HCT116 (cell line): ENCODE data around the gene FAM229B. TPM values are rescaled to one million over a fixed set of nuclear protein-coding genes. Genes with fewer than 3 reads are reported as not detected.

Experiments used
- ATAC-seq: fragments of 200-7000 bp; cut with Tn5 transposase; 2 replicates; pipeline ENCODE4 v1.9.1; 2020; ENCODE audit warnings: mild to moderate bottlenecking, moderate library complexity
- BruUV-seq: library from RNA; stranded (reverse); fragments of 400-500 nt; replicated peaks from 2 replicates; lab custom pipeline; 2021; lab: Mats Ljungman, UMichigan
- CTCF ChIA-PET: fragments of 300-600 bp; sonication (Branson Sonifier 250); formaldehyde crosslinking; loops from one replicate; lab custom pipeline; 2021; ENCODE audit warnings: antibody characterized with exemption; lab: Charles Lee
- POLR2A ChIA-PET: fragments of 300-600, 350-600 bp; sonication (Branson Sonifier 250); formaldehyde crosslinking; loops from one replicate; lab custom pipeline; 2021; ENCODE audit warnings: antibody characterized with exemption; lab: Charles Lee
- RAD21 ChIA-PET, 2 experiments: fragments of 300-600 bp; sonication (Branson Sonifier 250); formaldehyde crosslinking; loops; one replicate each; lab custom pipeline; 2023; ENCODE audit warnings: low total read pairs in 2 of 2; ENCODE audit not compliant: uncharacterized antibody in 2 of 2, unreplicated experiment in 2 of 2, low non-redundant PET in 1 of 2; lab: Charles Lee
- DNase-seq: peaks from one replicate; pipeline ENCODE4 v3.0.0-alpha.2; 2010; ENCODE audit warnings: low read depth, low spot score
- H2AFZ ChIP-seq: fragments of 200-600 bp; shearing (Covaris generic), sonication (generic); 2 replicates; pipeline ENCODE4 v1.6.1; 2017; ENCODE audit warnings: low read depth, mixed run types, mixed read lengths, antibody characterized with exemption, low read length; ENCODE audit not compliant: poor library complexity, severe bottlenecking
- H3K27ac ChIP-seq: 2 replicates; pipeline ENCODE4 v1.5.1; 2012; ENCODE audit warnings: low read depth, low read length
- H3K27me3 ChIP-seq: fragments of 200-600 bp; sonication (generic); 2 replicates; pipeline ENCODE4 v1.6.1; 2016; ENCODE audit warnings: mixed run types, low read length, mixed read lengths; ENCODE audit not compliant: insufficient read depth
- H3K36me3 ChIP-seq, 2 experiments: fragments of 200-500 bp in 1 of 2; fragments of 200-600 bp in 1 of 2; sonication (Bioruptor generic) in 1 of 2; sonication (generic) in 1 of 2; 2 replicates each; pipeline versions ENCODE4 v1.5.1 to v1.6.1; 2014 to 2016; ENCODE audit warnings: low read length in 2 of 2, inconsistent platforms in 1 of 2, mixed read lengths in 1 of 2, mixed run types in 1 of 2; ENCODE audit not compliant: insufficient read depth in 2 of 2, control insufficient read depth in 1 of 2
- H3K4me1 ChIP-seq, 2 experiments: fragments of 200-600 bp in 1 of 2; sonication (generic) in 1 of 2; 2 replicates each; pipeline versions ENCODE4 v1.5.1 to v1.6.1; 2012 to 2017; ENCODE audit warnings: low read length in 2 of 2, inconsistent platforms in 1 of 2, mild to moderate bottlenecking in 1 of 2, mixed read lengths in 1 of 2, mixed run types in 1 of 2, moderate library complexity in 1 of 2; ENCODE audit not compliant: insufficient read depth in 2 of 2, control insufficient read depth in 1 of 2
- H3K4me2 ChIP-seq: fragments of 200-600 bp; sonication (generic); 2 replicates; pipeline ENCODE4 v1.6.1; 2017; ENCODE audit warnings: mixed run types, low read length, mixed read lengths
- H3K4me3 ChIP-seq, 2 experiments: fragments of 200-600 bp in 1 of 2; sonication (generic) in 1 of 2; replicated peaks in 1 of 2; 2 replicates each; pipeline ENCODE4 v1.5.1; 2011 to 2016; ENCODE audit warnings: low read length in 2 of 2, control low read depth in 1 of 2, low read depth in 1 of 2, mild to moderate bottlenecking in 1 of 2, mixed read lengths in 1 of 2, mixed run types in 1 of 2
- H3K79me2 ChIP-seq: fragments of 200-600 bp; sonication (generic); 2 replicates; pipeline ENCODE4 v1.6.1; 2017; ENCODE audit warnings: mild to moderate bottlenecking, mixed run types, low read length, moderate library complexity, mixed read lengths; ENCODE audit not compliant: insufficient read depth
- H3K9ac ChIP-seq: fragments of 200-600 bp; sonication (generic); 2 replicates; pipeline ENCODE4 v1.6.1; 2016; ENCODE audit warnings: low read length, mixed read lengths
- H3K9me2 ChIP-seq: fragments of 200-600 bp; sonication (generic), shearing (Covaris generic); 2 replicates; pipeline ENCODE4 v1.6.1; 2017; ENCODE audit warnings: mixed run types, mild to moderate bottlenecking, moderate library complexity; ENCODE audit not compliant: insufficient read depth
- H3K9me3 ChIP-seq, 2 experiments: fragments of 200-500 bp in 1 of 2; fragments of 200-600 bp in 1 of 2; sonication (Bioruptor generic) in 1 of 2; sonication (generic) in 1 of 2; 2 replicates each; pipeline ENCODE4 v1.6.1; 2014 to 2017; ENCODE audit warnings: low read length in 2 of 2, mixed read lengths in 2 of 2, inconsistent platforms in 1 of 2, low read depth in 1 of 2, mild to moderate bottlenecking in 1 of 2, mixed run types in 1 of 2, moderate library complexity in 1 of 2; ENCODE audit not compliant: control insufficient read depth in 1 of 2, insufficient read depth in 1 of 2
- H4K20me1 ChIP-seq: fragments of 200-600 bp; sonication (generic), shearing (Covaris generic); 2 replicates; pipeline ENCODE4 v1.6.1; 2017; ENCODE audit warnings: mixed run types, mild to moderate bottlenecking, moderate library complexity; ENCODE audit not compliant: insufficient read depth
- EGR1 ChIP-seq: IDR thresholded peaks from 2 replicates; pipeline ENCODE4 v1.6.1; 2012; ENCODE audit warnings: low read depth
- EZH2phosphoT487 ChIP-seq: fragments of 200-600 bp; IDR thresholded peaks from 2 replicates; pipeline ENCODE4 v1.6.1; 2018; ENCODE audit warnings: antibody characterized with exemption, borderline replicate concordance
- JUND ChIP-seq: IDR thresholded peaks from 2 replicates; pipeline ENCODE4 v1.6.1; 2012
- SRF ChIP-seq: IDR thresholded peaks from 2 replicates; pipeline ENCODE4 v1.6.1; 2012; ENCODE audit warnings: low read depth
- TCF7L2 ChIP-seq: IDR thresholded peaks from 2 replicates; pipeline ENCODE4 v1.7.0; 2011; ENCODE audit warnings: borderline replicate concordance, inconsistent platforms; ENCODE audit not compliant: insufficient read depth, insufficient read length; ENCODE audit errors: extremely low read depth
- YY1 ChIP-seq: IDR thresholded peaks from 2 replicates; pipeline ENCODE4 v1.6.1; 2011; ENCODE audit warnings: low read length, low read depth, moderate library complexity, mild to moderate bottlenecking; ENCODE audit not compliant: insufficient replicate concordance; ENCODE audit errors: extremely low read depth
- ZFX ChIP-seq: fragments of 450-650 bp; IDR thresholded peaks from 2 replicates; pipeline ENCODE4 v1.6.1; 2017
- intact Hi-C: fragments of 100-400 bp; cut with micrococcal nuclease; formaldehyde crosslinking; loops from 2 replicates; pipeline ENCODE4 v1.10.0; 2022
- total RNA-seq: library from RNA; stranded (reverse); gene quantifications from one replicate; pipeline ENCODE4 v1.2.1, GENCODE V29; 2021; ENCODE audit not compliant: unreplicated experiment
- TF ChIP-seq, protein P1 (sequence below): IDR thresholded peaks from 2 replicates; pipeline ENCODE4 v1.6.1; 2012
- TF ChIP-seq, protein P2 (sequence below): IDR thresholded peaks from 2 replicates; pipeline ENCODE4 v1.6.1; 2012
- TF ChIP-seq, protein P3 (sequence below): IDR thresholded peaks from 2 replicates; pipeline ENCODE4 v1.6.1; 2012; ENCODE audit warnings: low read depth

FAM229B gene
- total RNA-seq, 1 experiment from 2014 or later = 11.4 TPM

DNA sequence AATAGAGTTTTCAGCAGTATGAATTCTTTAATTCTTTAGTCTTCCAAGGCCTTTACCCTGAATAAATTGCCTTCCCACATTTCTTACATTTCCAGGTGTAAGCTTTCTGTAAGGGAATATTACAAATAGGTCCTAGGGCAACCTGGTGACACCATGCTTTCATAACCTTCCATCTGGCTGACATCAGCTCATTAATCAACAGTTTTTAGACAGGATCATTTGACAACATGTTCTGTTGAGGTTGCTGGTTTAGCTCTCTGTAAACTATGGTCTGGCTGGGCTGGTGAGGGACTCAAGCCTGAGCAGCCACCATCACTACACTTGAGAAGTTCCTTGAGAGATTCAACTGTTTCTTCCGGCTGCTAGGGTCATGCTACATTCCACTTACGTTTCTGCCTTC is 19.2 kb downstream of the FAM229B start:
- no peak for ATAC-seq
- no peak for DNase-seq
- no peaks in the 10 kb centered on the region for H3K9me3 ChIP-seq
- POLR2A ChIA-PET = no interaction called here
- intact Hi-C loops = no loop called here
- RAD21 ChIA-PET = no interaction called here
- H3K4me2 ChIP-seq = no peak overlapping the region
- no peaks in the 10 kb centered on the region for H4K20me1 ChIP-seq
- CTCF ChIA-PET = no interaction called here
- H2AFZ ChIP-seq = no peak overlapping the region
- no peaks in the 10 kb centered on the region for H3K79me2 ChIP-seq
- no peaks in the 10 kb centered on the region for H3K9me2 ChIP-seq
- H3K9ac ChIP-seq = no peak overlapping the region
- no peaks in the 10 kb centered on the region for H3K27me3 ChIP-seq
- H3K4me1 ChIP-seq = no peaks in the 10 kb centered on the region
- no peak overlapping the region for H3K4me3 ChIP-seq
- TF ChIP-seq, protein P1, sequence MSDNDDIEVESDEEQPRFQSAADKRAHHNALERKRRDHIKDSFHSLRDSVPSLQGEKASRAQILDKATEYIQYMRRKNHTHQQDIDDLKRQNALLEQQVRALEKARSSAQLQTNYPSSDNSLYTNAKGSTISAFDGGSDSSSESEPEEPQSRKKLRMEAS = no peak
- TF ChIP-seq YY1 (no peak), EZH2phosphoT487 (no peak), ZFX (no peak), SRF (no peak), EGR1 (no peak), TCF7L2 (no peak), JUND (no peak)
- TF ChIP-seq, protein P2, sequence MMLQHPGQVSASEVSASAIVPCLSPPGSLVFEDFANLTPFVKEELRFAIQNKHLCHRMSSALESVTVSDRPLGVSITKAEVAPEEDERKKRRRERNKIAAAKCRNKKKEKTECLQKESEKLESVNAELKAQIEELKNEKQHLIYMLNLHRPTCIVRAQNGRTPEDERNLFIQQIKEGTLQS = no peak
- TF ChIP-seq, protein P3, sequence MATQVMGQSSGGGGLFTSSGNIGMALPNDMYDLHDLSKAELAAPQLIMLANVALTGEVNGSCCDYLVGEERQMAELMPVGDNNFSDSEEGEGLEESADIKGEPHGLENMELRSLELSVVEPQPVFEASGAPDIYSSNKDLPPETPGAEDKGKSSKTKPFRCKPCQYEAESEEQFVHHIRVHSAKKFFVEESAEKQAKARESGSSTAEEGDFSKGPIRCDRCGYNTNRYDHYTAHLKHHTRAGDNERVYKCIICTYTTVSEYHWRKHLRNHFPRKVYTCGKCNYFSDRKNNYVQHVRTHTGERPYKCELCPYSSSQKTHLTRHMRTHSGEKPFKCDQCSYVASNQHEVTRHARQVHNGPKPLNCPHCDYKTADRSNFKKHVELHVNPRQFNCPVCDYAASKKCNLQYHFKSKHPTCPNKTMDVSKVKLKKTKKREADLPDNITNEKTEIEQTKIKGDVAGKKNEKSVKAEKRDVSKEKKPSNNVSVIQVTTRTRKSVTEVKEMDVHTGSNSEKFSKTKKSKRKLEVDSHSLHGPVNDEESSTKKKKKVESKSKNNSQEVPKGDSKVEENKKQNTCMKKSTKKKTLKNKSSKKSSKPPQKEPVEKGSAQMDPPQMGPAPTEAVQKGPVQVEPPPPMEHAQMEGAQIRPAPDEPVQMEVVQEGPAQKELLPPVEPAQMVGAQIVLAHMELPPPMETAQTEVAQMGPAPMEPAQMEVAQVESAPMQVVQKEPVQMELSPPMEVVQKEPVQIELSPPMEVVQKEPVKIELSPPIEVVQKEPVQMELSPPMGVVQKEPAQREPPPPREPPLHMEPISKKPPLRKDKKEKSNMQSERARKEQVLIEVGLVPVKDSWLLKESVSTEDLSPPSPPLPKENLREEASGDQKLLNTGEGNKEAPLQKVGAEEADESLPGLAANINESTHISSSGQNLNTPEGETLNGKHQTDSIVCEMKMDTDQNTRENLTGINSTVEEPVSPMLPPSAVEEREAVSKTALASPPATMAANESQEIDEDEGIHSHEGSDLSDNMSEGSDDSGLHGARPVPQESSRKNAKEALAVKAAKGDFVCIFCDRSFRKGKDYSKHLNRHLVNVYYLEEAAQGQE = no peak
- no TSS peak for BruUV-seq
- no peaks in the 10 kb centered on the region for H3K36me3 ChIP-seq
- H3K27ac ChIP-seq = no peak overlapping the region
